Skeletal muscle cell (primary cell): Measurements from ENCODE around the gene CHCHD6.
A peak's percentile ranks its signal among the peaks of the same experiment; 100 is the strongest.

ENCODE experiments used
- DNase-seq: peaks from one replicate; pipeline ENCODE4 v3.0.0-alpha.2; 2010; ENCODE audit warnings: low read depth
- H3K4me3 ChIP-seq: 2 replicates; pipeline ENCODE4 v1.5.1; 2011; ENCODE audit warnings: low read depth, mild to moderate bottlenecking, control low read depth, low read length, moderate library complexity

CHCHD6 gene

DNA sequence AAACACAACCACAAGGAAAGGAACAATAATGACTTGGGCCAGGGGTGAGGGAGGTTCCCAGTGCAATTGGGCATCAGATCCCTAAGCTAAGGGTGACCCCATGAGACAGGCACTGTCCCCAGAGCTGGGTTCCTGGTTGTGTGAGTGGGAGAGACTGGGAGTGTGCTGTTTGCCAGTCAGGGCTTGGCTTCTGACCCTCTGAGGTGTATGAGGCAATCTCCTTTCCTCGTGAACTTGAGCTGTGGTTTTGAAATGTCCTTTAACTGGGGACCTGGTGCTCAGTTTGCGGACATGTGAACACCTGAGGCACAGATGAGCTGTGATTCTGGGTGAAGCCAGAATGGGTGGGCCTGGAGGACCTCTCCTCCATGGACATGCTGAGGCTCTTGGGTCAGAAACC is 220.4 kb downstream of the CHCHD6 start:
- no peak overlapping the region for H3K4me3 ChIP-seq
- DNase-seq: no peak

DNA sequence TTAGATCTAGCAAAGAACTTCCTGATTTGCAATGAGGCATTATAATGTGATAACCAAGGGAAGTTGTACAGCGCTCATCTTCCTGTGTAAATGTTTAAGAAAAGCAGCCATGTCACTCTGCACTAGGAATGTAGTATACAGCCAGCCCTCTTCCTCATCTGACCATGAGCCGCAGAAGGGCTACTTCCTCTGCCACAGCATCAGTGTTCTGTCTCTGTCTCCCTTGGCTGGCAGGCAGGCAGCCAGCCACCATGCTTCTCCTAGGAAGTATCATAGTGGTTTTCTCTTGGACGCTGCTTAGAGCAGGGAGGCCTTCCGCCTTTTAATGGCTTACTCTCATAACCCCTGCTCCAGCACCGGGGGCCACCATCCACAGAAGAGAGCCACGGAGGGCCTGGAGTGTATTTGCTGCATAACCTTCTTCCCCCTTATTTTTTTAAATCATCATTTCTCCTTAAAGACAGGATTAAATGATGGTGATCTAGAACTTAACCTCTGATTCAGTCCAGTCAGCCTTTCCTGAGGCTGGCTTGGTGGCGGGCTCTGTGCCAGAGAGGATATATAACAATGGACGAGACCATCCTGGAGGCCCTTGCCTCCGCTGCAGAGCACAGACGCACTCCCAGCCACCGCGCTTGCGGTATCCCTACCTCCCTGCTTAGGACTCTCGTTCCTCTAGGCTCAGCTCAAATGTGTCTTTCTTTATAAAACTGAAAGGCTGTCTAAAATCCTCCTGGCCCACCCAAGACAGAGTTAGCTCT is 221.6 kb downstream of the CHCHD6 start:
- no peak for DNase-seq
- no peak overlapping the region for H3K4me3 ChIP-seq

DNA sequence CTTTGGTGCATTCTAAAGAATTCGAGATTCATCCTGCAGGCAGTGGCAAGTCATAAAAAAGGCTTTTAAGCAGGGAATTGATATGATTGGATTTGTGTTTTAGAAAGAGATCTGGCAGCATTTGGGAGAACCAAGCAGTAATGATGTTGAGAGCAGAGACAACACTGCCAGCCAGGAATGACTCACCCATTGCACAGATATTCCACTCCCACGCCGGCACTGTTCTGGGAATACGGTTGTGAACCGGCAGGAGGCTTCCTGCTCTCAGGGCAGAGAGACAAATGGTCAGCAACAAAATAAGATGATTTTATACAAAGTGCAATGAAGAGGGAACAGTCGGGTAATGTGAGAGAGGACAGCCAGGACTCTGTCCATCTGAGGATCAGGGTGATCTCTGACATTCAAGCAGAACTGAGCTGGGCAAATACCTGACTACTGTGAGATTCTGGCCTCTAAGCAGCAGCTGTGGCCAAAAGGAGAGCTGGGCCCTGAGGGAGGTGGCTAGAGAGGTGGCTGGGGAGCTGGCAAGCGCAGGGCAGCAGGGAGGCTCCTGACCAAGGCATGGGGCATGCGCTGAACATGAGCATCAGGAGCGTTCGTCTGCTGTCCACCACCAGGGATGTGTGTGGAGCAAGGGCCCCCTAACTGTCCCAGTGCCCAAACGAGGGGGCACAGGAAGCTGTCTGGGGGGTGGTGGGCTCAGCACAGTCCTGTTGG is 222.8 kb downstream of the CHCHD6 start:
- H3K4me3 ChIP-seq: no peak overlapping the region
- DNase-seq: peak; percentile 82

DNA sequence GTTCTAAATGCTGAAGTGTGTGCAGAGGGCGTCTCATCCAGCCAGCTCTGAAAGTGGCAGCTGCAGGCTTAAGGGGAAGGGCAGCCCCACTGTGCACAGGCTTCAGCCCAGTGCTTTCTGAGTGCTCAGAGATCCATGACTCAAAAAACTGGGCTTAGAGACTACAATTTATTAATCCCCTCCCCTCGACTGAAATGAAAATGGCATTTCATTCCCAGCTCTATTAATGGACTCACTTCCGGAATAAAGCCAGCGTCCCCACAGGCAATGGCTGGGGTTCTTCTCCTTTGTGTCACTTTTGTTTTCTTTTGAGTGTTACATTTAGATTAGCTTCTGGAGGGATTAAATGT is 223.3 kb downstream of the CHCHD6 start:
- no peak for DNase-seq
- H3K4me3 ChIP-seq: no peak overlapping the region

DNA sequence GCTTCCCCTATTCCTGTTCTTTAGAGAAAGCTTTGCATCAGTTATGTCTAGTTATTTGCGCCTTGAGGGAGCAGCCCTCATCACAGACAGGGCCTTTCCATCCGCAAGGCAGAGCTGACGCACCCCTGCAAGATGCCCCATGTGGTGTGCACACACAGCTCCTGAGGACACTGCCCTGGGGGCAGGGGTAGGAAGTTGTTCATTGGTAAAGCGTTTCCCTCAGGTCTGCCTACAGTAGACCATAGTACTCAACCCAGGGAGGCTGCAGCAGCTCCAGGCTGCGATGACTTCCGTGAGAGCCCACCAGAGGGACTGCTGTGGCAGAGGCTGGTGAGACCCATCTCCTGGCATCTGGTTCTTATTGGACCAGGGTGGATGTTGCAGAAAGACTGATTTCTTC is 223.8 kb downstream of the CHCHD6 start:
- DNase-seq: no peak
- H3K4me3 ChIP-seq: no peak overlapping the region

DNA sequence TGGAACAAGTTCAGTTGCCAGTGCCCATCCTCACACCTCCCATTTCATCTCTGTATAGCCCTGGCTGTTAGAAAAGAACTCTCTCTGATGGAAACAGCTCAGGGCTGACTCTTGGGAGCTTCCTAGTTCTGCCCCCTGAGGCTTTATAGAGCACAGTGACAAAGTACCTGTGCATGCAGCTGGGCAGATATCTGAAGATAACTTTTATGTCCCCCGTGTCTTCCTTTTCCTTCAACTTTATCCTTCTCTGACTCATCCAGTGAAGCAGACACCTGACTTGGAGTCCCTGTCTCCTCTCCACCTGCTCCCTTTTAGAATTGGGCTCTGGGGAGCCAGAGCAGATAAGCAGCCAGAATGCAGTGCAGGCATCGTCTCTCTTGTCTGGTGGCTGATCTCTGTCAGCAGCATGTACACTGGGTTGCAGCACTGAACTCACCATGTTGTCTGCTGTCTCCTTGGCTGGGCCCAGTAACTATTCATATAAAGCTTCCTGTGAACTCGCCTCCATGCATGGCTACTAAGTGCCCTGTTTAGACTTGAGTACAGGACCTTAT is 225.0 kb downstream of the CHCHD6 start:
- no peak overlapping the region for H3K4me3 ChIP-seq
- no peak for DNase-seq

DNA sequence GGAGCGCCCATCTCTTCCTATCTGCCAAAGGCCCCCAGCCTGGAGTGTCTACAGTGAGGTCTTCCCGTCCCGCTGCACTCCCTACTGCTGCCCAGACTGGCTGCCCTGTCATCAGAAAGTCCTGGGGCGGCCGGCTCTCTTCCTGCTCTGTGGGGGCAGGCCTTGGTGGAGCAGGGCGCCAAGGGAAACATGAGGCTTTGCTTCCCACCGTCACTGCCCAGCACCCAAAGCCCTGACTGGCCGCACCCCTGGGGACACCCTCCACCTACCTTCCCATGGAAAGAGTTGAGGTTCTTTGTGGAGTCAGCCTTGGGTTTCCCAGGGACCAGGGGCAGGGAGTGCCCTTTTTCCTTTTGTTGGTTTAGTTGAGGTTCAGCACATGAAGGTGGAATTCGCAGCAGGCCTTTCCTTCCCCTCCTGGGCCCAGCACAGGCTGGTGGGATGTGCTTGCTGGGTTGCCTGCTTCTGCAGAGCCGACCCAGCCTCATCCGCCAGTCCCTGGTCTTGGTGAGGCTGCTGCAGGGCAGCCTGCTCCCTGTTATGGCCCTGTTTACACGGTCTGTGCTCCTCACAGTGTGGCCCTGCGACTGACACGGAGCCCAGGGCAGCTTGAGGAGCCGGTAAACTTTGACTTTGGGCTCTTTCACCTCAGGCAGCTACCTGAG is 227.0 kb downstream of the CHCHD6 start:
- no peak overlapping the region for H3K4me3 ChIP-seq
- no peak for DNase-seq

DNA sequence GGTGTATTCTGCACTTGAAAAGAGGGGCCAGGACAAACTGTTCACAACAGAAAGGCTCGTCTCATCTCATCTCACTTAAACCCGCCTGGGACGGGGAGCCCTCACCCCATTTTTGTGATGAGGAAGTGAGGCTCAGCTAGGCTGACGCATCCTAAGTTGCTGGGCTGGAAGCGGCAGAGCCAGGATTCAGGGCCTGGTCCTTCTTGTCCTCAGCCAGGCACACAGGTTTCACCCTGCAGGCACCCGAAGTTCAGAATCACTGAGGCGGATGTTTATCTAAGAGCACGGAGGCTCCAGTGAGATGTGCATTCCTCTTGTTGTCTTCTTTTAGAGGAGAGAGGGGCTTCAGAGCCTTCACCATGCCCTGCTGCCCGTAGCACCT is 227.8 kb downstream of the CHCHD6 start:
- H3K4me3 ChIP-seq: no peak overlapping the region
- no peak for DNase-seq

DNA sequence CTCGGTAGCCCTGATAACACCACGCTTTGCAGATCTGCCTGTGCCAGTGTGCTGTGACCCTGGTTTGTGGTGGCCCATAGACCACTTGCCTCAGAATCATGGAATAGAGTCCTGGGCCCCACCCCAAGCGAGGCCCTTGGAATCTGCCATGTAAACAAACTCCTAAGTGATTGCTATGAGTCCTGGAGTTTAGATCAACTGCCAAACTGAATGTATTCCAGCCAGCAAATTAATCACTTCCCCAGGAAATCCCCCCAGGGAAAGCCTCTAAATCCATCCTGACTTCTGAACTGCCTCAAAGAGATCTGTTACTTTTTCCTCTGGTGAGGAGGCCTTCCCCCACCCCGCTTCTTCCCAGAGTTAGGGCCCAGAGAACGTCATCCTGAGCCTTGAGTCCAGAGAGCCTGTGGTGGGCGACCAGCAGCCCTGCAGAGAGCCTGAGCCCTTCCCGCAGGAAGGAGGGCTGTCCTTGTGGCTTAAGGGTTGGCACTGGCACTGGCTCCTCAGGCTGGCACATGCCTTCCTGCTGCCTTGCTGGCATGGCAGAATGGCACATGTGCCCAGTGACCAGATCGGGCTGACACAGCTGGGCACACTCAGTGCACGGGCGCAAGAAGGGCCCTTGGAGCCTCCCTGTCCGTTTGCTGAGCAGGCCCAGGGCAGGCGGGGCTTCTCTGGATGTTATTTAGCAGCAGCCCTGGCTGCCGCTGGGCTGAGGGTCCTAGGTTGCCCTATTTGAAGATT is 228.3 kb downstream of the CHCHD6 start:
- no peak overlapping the region for H3K4me3 ChIP-seq
- peak; percentile 45 for DNase-seq

DNA sequence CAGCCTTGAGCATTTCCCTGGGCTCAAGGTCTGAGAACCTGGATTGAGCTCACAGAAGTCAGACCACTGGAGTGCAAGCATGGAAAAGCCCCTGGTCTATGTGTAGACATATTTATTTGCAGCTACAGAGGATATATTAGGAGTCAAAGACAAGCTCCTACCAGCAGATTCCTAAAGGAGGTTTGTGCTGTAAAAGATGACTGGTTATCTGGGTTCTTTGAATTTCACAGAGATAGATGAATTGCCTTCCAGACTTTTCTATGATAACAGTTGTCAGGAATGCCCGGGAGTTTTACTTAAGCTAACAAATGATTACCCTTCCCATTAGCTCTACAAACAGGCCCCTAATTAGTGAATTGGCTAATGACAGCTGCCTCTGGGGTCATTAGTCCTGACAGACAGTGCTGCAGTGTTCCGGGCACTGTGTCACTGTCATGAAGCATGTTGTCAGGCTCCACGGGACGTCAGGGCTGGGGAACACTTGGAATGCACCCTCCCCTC is 230.0 kb downstream of the CHCHD6 start:
- DNase-seq: no peak
- H3K4me3 ChIP-seq: no peak overlapping the region

DNA sequence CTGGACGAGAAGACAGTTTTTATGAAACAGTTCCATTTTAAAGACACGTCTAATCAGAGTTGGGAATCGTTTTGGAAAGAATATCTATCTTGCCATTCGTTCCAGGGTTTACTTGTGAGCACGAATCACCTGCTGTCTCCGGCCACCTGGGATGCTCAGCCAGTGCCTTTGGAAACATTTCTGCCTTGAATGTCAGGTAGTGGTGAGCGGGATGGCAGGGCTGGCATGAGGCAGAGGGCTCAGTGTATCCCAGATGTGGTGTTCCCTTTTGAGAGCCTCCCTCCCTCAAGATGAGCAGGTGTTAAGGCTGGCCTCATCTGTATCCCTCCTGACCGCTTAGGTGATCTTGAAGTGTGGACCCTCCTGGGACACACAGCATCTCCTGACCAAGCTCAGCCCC is 231.0 kb downstream of the CHCHD6 start:
- DNase-seq: no peak
- H3K4me3 ChIP-seq: no peak overlapping the region

DNA sequence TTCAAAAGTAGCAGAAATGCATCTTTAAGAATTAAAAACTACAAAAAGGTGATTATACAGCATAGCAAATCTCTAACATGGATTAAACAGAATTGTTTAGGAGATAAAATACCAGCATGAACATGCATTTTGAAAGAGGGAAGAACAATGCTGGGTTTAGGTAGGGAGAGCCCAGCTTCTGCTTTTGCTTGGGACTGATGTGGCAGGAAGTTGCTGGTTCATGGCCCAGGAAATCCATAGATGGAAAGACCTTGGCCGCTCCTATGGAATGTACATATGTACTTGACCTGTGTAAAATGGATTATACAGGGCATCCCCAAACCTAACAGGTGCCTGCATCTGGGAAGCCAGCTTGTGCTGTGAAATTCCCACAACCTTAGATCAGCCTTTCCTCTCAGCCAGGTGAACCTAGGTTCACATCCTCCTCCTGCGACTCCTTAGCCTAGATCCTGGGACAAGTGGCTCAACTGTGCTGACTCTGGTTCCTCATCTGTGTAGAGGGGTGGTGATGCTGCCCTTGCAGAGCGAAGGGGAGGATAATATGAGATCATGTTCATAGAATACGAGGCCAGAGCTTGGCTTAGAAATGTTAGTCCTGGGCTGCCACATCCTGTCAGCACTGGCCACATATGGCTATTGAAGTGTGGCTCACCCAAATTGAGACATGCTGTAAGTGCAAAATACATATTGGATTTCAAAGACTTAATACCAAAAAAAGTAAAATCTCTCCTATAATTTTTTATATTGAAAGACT is 231.9 kb downstream of the CHCHD6 start:
- H3K4me3 ChIP-seq: no peak overlapping the region
- DNase-seq: no peak

DNA sequence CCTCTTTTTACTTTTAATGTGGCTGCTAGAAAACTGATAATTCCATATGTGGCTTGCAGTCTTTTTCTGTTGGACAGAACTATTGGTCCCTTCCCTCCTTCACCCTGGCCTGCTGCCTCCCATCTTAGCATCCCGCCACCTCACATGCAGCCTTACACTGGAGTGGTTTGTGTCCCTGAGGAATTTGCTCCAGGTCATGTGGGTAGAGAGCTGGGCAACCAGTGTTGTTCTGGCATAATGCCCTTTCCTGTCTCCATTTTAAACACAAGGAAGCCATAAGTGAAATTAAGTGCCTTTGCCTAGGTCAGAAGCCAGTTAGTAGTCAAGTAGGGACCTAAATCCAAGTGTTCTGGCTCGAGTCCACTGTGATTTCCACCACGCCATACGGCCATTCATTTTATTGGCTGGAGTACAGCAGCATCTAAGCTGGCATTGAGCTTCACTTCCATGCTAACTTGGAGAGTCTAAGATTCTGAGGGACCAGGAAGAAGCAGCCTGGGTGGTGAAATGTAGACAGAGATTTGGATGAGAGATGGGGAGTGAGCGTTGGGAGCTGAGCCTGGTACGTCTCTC is 232.9 kb downstream of the CHCHD6 start:
- H3K4me3 ChIP-seq: no peak overlapping the region
- no peak for DNase-seq

DNA sequence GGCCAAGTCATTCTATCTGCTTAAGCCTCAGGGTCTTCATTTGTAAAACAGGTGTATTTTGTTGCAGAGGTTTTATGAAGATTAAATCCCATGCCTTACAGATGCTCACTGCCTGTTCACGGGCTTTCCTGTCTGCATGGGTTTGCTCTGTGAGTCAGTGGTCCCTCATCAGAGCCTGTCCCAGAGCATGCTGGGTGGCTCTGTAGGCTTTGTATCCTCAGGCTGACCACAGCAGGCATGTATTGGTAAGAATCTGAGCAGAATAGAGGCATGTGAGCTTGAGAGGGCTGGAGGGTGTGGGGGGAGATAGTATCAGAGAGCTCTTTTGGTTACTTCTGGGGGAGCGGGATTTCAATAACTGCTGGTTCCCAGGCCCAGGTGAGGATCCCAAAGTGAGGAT is 233.5 kb downstream of the CHCHD6 start:
- H3K4me3 ChIP-seq: no peak overlapping the region
- DNase-seq: no peak

DNA sequence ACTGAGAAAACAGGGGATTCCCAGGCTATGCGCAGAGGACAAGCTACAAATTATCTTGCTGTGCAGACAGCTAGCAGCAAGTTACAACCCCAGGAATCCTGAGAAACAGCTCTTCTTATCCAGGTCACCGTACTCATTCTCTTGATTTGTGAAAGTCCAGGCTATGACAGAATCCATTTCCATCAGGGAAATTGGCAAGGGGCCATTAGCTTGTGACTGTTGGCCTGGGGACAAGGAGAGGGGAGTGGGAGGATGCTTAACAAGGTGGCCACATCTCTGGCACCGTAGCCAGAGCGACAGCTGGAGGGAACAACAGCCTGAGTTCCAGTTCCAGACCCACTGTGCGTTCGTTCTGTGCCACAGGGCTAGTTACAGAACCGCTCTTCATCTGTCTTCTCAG is 233.9 kb downstream of the CHCHD6 start:
- no peak overlapping the region for H3K4me3 ChIP-seq
- DNase-seq: no peak

DNA sequence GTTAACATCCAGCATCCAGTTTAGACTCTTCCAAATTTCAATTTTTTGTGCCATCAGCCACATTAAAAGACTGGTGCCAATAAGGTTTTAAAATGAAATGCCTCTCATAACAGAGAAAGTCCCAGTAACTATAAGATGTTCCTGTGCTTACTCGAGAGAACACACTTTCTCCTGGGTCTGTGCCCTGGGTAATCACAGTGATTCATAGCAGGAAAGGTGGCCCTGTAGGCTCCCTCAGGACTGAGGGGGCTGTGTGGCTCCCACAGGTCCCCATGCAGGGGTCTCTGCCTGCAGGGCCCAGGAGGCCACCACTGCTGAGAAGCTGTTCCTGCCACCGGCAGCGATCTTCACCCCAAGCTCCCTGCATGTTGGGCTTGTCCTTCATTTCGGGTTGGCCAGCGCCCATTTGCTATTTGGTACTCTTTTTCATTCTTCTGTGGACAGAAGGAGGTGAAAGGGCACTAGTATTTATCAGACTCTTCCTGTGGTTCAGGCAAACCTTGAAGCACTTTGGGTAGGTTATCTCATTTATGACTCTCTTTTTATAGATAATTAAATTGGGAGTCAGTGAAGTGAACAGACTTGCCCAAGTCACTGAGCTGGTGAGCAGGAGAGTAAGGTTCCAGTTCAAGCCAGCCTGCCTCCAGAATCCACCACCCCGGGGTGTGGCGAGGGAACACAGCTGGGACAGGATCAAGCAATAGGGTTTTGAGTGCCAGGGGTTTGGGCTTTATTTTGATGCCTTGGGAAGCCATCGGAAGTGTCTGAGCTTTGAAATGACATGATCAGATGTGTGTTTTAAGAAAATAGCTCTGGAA is 234.7 kb downstream of the CHCHD6 start:
- DNase-seq: no peak

DNA sequence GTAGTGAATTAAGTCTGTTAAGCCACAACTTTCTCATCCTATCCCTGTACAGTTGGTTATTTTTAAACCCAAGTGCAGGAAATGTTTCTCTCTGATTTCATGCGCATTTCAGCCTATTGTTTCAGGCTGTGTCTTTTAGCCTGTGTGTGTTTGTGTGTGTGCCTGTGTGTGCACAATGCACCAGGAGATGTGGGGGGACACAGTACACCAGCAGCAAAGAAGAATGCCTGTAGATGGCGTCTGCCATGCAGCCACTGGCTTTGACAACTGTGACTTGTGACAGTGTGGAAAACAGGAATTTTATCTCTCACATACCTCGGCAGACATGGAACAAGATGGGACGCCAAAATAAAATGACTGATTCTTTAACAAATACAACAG is 235.3 kb downstream of the CHCHD6 start:
- DNase-seq: no peak
- no peak overlapping the region for H3K4me3 ChIP-seq

More for the DNA sequence above, 234.7 kb downstream of the CHCHD6 start:
- H3K4me3 ChIP-seq: no peak overlapping the region

DNA sequence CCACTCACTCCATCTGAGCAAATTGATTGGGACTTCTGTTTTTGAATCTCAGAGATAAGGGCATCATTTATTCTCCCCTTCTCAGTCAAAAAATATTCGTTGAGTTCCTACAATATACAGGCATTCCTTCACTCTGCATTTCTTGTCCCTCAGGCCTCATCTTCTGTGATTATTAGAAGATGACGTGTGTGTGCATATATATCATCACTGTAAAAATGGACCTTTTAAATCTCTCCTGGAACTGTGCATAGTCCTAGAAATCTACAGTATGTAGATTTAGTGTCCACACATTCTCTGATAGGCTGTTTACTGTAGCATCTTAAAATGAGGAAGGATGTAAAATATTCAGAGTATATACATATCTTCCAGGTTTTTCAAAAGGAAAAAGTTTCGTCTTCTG is 235.7 kb downstream of the CHCHD6 start:
- no peak overlapping the region for H3K4me3 ChIP-seq
- no peak for DNase-seq
